Erythroblast (primary cell): Measurements from ENCODE around the gene FXYD5.

Source experiments
- GATA1 ChIP-seq: IDR thresholded peaks from 2 replicates; pipeline ENCODE4 v1.6.1; 2011; ENCODE audit warnings: low read depth, mild to moderate bottlenecking, control low read depth, low read length, moderate library complexity
- POLR2A ChIP-seq: IDR thresholded peaks from 2 replicates; pipeline ENCODE4 v1.6.1; 2011; ENCODE audit warnings: mild to moderate bottlenecking, low read length

DNA sequence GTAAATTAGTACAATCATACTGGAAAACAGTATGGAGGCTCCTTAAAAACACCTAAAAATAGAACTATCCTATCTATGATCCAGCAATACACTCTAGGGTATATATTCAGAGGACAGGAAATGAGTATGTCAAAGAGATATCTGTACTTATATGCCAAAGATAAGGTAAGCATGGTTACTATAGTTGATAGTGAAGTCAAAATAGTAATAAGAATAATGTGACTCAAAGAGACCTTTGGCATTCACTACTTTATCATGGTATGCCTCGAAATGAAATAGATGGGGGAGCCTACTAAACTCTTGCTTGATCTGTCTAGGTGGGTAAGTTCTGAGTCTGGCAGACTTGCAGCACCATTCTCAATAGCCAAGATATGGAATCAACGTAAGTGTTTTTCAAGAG, 30.3 kb downstream of the FXYD5 start:
- TF ChIP-seq POLR2A (no peak), GATA1 (no peak)
